Measurements from ENCODE around the gene DLG5. TPM values are rescaled to one million over a fixed set of nuclear protein-coding genes. Genes with fewer than 3 reads are reported as not detected.

The DLG5 gene
- polyA plus RNA-seq, 1 donor from 2014 or later, result 0.10 TPM

- Mint-ChIP-seq H3K4me3 (no peak overlapping the region), H3K9me3 (no peaks in the 10 kb centered on the region), H3K4me1 (no peaks in the 10 kb centered on the region), H3K36me3 (no peaks in the 10 kb centered on the region), H3K27me3 (no peaks in the 10 kb centered on the region), H3K27ac (no peak overlapping the region)
Observed at GRCh38 chr10:77811831-77812430, 114.6 kb downstream of the DLG5 start.

DNA sequence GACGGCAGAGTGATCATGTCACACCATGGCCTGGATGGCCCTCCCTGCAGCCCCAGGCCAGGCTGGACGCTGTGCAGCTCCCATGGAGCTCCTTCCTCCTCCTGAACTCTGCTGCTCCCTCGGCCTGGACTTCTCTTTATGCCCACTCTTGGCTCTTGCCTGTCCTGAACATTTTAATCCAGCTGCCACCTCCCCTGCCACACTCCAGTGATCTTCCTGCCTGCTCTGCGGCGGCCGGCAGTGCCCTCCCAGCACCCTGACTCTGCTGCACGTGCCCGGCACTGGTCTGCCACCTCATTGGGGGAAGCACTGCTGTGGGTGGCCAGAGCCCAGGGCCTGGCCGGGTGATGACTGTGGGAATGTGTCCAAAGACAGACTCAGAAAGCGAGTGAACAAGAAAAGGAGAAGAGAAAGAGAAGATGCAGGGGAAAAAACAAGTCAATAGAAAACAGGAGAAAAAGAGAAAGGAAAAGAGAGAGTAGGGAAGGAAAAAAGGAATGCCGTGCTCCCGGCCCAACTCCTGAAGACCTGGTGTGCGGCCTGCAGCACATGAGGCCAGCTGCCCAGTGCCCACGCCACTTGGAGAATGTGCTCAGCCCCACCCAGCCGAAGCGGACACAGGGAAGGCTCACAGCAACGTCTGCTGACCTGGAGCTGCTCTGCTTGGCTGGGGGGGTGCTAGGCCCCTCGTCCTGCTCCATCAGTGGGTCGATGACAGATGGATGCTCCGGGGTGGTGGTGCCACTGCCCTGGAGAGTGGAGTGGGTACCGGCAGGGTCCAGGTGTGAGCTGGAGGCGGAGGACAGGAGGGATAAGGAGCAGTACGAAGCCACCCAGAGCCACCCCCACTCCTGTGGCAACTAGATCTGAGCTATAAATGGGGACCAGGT is 115.9 kb downstream of the DLG5 start:
- Mint-ChIP-seq H3K27me3 (no peaks in the 10 kb centered on the region), H3K4me3 (no peak overlapping the region), H3K9me3 (no peaks in the 10 kb centered on the region), H3K36me3 (no peaks in the 10 kb centered on the region), H3K27ac (peak overlapping the region in 1 of 3 donors; percentile 24), H3K4me1 (no peaks in the 10 kb centered on the region)

GRCh38 chr10:77809336-77809735 is 117.2 kb downstream of the DLG5 start:
- Mint-ChIP-seq H3K9me3 (no peaks in the 10 kb centered on the region), H3K36me3 (no peaks in the 10 kb centered on the region), H3K27me3 (no peaks in the 10 kb centered on the region), H3K4me3 (no peak overlapping the region), H3K4me1 (no peaks in the 10 kb centered on the region), H3K27ac (no peak overlapping the region)

- no peak overlapping the region for H3K27ac Mint-ChIP-seq
Observed at GRCh38 chr10:77807706-77808105, 118.8 kb downstream of the DLG5 start.

GRCh38 chr10:77806511-77807157 is 119.9 kb downstream of the DLG5 start:
- no peaks in the 10 kb centered on the region for H3K4me1 Mint-ChIP-seq
- no peaks in the 10 kb centered on the region for H3K9me3 Mint-ChIP-seq
- no peaks in the 10 kb centered on the region for H3K27me3 Mint-ChIP-seq
- no peaks in the 10 kb centered on the region for H3K36me3 Mint-ChIP-seq
- H3K27ac Mint-ChIP-seq, result no peak overlapping the region
- peak overlapping the region in 1 of 4 donors; percentile 27 for H3K4me3 Mint-ChIP-seq

More at GRCh38 chr10:77807706-77808105, 118.8 kb downstream of the DLG5 start:
- Mint-ChIP-seq H3K4me3 (peak overlapping the region in 1 of 4 donors; percentile 45), H3K27me3 (no peaks in the 10 kb centered on the region), H3K36me3 (no peaks in the 10 kb centered on the region), H3K9me3 (no peaks in the 10 kb centered on the region), H3K4me1 (no peaks in the 10 kb centered on the region)

- no peaks in the 10 kb centered on the region for H3K36me3 Mint-ChIP-seq
Observed at GRCh38 chr10:77805676-77806075, 120.9 kb downstream of the DLG5 start.

DNA sequence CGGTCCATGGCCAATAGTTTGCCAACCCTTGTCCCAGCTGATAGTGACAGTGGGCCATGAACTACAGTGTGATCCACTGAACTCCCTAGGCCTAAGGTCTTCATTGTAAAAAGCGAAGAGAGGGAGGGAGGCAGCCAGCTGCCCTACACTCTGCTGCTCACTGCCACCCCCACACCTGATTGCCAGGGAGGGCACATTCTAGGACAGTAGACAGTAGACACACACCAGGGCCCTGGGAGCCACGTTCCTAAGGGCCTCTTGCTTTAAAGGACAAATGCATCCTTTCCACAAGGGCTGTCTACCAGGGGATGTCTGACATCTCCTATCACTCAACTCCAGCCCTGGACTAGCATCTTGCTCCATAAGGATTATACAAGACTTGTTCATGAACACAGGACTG is 122.2 kb downstream of the DLG5 start:
- Mint-ChIP-seq H3K4me1 (peaks cover 0 to 3% (median 0%) of the 10 kb centered on the region in 3 donors), H3K27me3 (no peaks in the 10 kb centered on the region), H3K36me3 (no peaks in the 10 kb centered on the region), H3K27ac (no peak overlapping the region), H3K4me3 (no peak overlapping the region), H3K9me3 (no peaks in the 10 kb centered on the region)

More at GRCh38 chr10:77805676-77806075, 120.9 kb downstream of the DLG5 start:
- H3K4me1 Mint-ChIP-seq, result peaks cover 0 to 3% (median 0%) of the 10 kb centered on the region in 3 donors
- no peaks in the 10 kb centered on the region for H3K9me3 Mint-ChIP-seq
- no peaks in the 10 kb centered on the region for H3K27me3 Mint-ChIP-seq
- no peak overlapping the region for H3K27ac Mint-ChIP-seq
- no peak overlapping the region for H3K4me3 Mint-ChIP-seq

DNA sequence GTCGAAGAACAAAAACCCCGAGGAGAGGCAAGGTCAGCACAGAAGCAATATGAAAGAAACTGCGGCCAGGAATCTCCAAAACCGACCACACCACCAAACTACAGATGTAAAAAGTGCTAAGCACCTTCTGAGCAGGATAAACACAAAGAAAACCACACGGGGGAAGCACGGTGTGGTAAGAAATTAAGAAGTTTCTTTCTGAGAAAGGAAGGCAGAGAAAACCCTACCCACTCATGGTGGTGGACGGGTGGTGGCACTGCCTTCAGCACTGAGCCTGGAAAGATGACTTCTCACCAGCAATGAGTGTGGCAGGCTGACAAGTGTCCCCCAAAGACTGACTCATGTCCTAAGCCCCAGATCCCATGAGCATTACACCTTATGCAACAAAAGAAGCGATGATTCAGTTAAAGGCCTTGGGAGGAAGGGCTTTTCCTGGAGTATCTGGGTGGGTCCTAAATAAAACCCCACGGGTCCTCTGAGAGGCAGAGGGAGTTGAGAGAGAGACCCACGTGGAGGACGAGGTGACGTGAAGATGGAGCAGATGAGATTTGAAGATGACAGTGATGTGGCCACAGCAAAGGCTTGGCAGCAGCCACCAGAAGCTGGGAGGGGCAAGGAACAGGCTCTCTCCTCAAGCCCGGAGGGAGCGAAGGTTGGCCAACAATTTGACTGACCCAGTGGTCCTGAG is 124.9 kb downstream of the DLG5 start:
- Mint-ChIP-seq H3K27me3 (no peaks in the 10 kb centered on the region), H3K4me3 (no peak overlapping the region), H3K27ac (no peak overlapping the region), H3K9me3 (no peaks in the 10 kb centered on the region), H3K36me3 (no peaks in the 10 kb centered on the region), H3K4me1 (peaks cover 0 to 3% (median 0%) of the 10 kb centered on the region in 3 donors)

GRCh38 chr10:77800738-77801266 is 125.8 kb downstream of the DLG5 start:
- H3K4me3 Mint-ChIP-seq, result no peak overlapping the region
- H3K4me1 Mint-ChIP-seq, result peaks cover 0 to 3% (median 0%) of the 10 kb centered on the region in 3 donors
- H3K27me3 Mint-ChIP-seq, result no peaks in the 10 kb centered on the region
- no peaks in the 10 kb centered on the region for H3K36me3 Mint-ChIP-seq
- no peaks in the 10 kb centered on the region for H3K9me3 Mint-ChIP-seq
- H3K27ac Mint-ChIP-seq, result no peak overlapping the region

- no peaks in the 10 kb centered on the region for H3K9me3 Mint-ChIP-seq
- H3K4me3 Mint-ChIP-seq, result no peak overlapping the region
- peaks cover 0 to 3% (median 0%) of the 10 kb centered on the region in 3 donors for H3K4me1 Mint-ChIP-seq
- no peaks in the 10 kb centered on the region for H3K27me3 Mint-ChIP-seq
- H3K27ac Mint-ChIP-seq, result peak overlapping the region in 1 of 3 donors; percentile 65
- no peaks in the 10 kb centered on the region for H3K36me3 Mint-ChIP-seq
Observed at GRCh38 chr10:77800320-77800719, 126.2 kb downstream of the DLG5 start.

DNA sequence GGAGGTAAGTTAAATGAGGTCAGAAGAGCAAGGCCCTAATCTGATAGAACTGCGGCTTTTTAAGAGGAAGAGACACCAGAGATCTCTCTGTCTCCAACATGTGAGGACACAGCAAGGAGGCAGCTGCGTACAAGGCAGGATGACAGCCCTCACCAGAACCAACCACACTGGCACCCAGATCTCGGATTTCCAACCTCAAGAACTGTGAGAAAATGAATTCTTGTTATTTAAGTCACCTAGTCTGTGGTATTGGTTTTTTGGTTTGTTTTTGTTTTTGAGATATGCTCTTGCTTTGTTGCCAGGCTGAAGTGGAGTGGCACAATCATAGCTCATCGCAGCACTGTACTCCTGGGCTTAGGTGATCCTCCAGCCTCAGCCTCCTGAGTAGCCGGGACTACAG is 127.2 kb downstream of the DLG5 start:
- peaks cover 0 to 3% (median 0%) of the 10 kb centered on the region in 3 donors for H3K4me1 Mint-ChIP-seq
- H3K4me3 Mint-ChIP-seq, result no peak overlapping the region
- H3K36me3 Mint-ChIP-seq, result peaks cover 4% of the 10 kb centered on the region
- no peaks in the 10 kb centered on the region for H3K27me3 Mint-ChIP-seq
- peak overlapping the region in 1 of 3 donors; percentile 65 for H3K27ac Mint-ChIP-seq
- H3K9me3 Mint-ChIP-seq, result no peaks in the 10 kb centered on the region

- H3K4me3 Mint-ChIP-seq, result no peak overlapping the region
- H3K27me3 Mint-ChIP-seq, result no peaks in the 10 kb centered on the region
- H3K9me3 Mint-ChIP-seq, result no peaks in the 10 kb centered on the region
- peaks cover 4% of the 10 kb centered on the region for H3K36me3 Mint-ChIP-seq
- H3K4me1 Mint-ChIP-seq, result peaks cover 0 to 3% (median 0%) of the 10 kb centered on the region in 3 donors
- no peak overlapping the region for H3K27ac Mint-ChIP-seq
Observed at GRCh38 chr10:77798940-77799339, 127.6 kb downstream of the DLG5 start.

DNA sequence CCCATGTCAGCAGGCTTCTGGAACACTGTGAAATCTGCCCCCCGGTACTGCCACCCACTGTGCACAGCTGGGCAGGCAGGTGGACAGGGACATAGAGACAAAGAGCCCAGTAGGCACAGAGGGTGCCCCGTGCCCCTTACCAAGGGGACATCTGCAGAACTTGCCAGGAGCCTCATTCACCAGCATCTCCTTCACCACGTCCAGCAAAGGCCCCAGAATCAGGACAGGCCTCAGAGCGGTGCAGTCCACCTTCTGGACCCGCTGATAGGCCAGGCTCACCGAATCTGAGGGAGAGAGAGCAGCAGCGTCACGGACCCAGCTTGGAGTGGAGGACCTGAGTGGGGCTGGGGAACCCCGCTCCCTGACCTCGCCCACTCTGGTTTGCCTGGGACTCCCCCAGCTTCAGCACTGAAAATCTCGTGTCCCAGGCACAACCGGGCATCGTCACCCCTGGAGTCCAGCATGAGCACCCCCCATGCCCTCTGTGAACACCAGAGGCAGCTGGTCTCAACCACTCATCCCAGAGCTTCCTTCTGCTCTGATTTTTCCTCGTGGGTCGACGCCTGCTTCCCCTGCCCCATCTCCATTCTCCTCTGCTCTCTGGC is 130.1 kb downstream of the DLG5 start:
- no peaks in the 10 kb centered on the region for H3K9me3 Mint-ChIP-seq
- H3K4me1 Mint-ChIP-seq, result peaks cover 0 to 3% (median 0%) of the 10 kb centered on the region in 3 donors
- H3K27ac Mint-ChIP-seq, result no peak overlapping the region
- H3K36me3 Mint-ChIP-seq, result peaks cover 7% of the 10 kb centered on the region
- no peaks in the 10 kb centered on the region for H3K27me3 Mint-ChIP-seq
- no peak overlapping the region for H3K4me3 Mint-ChIP-seq

DNA sequence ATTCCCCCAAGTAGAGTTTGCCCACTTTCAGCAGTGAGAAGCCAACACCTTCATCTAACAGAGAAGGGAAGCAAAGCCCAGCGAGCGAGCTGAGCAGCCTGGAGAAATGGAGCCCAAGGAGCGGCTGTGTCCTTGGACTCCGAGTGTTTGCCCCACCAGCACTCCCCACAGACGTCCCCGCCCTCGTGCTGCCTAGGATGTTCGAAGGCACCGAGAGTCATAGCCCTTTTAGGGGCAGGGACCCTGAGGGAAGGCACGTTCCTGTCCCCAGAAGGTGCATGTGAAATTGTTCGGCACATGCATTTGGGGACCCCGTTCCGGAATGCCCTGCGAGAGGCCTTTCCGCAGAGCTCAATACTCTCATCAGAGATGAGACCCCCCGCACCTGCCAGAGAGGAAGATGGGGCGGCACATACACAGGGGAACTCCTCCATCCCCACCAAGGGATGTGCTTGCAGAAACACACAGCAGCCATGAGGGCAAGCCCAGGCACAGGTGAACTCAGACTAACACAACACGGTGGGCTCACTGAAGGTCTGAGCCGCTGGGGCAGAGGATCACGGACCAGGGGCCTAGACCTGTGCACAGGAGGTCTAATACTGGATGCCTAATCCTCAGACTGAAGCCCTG is 131.0 kb downstream of the DLG5 start:
- no peak overlapping the region for H3K4me3 Mint-ChIP-seq
- peaks cover 8% of the 10 kb centered on the region for H3K36me3 Mint-ChIP-seq
- H3K27me3 Mint-ChIP-seq, result no peaks in the 10 kb centered on the region
- no peak overlapping the region for H3K27ac Mint-ChIP-seq
- H3K4me1 Mint-ChIP-seq, result no peaks in the 10 kb centered on the region
- no peaks in the 10 kb centered on the region for H3K9me3 Mint-ChIP-seq

All from IgD-negative memory B cell (primary cell).